GM21390 (cell line): ENCODE results near the gene MYOM1.
A peak's percentile ranks its signal among the peaks of the same experiment; 100 is the strongest.
"Not testable (repeated sequence)": the region's sequence is repeated elsewhere in the genome, so short reads cannot be mapped to it uniquely, and the experiment has no call there.

Source experiments
- ATAC-seq: cut with Tn5 transposase; IDR thresholded peaks from one replicate; pipeline ENCODE4 v1.9.1; 2021; ENCODE audit not compliant: unreplicated experiment

The MYOM1 gene

GRCh38 chr18:3061581-3062312 lies 158.0 kb downstream of the MYOM1 start:
- no peak for ATAC-seq

GRCh38 chr18:3060667-3061580 lies 158.8 kb downstream of the MYOM1 start:
- no peak for ATAC-seq

- no peak for ATAC-seq
Measured at GRCh38 chr18:3059272-3059671, 160.5 kb downstream of the MYOM1 start.

GRCh38 chr18:3058328-3059191 lies 161.2 kb downstream of the MYOM1 start:
- ATAC-seq = no peak

GRCh38 chr18:3057526-3057925 lies 162.2 kb downstream of the MYOM1 start:
- ATAC-seq = no peak

- no peak for ATAC-seq
Measured at GRCh38 chr18:3056311-3056710, 163.5 kb downstream of the MYOM1 start.

GRCh38 chr18:3055816-3056215 lies 164.0 kb downstream of the MYOM1 start:
- no peak for ATAC-seq

- no peak for ATAC-seq
Measured at GRCh38 chr18:3055186-3055728, 164.5 kb downstream of the MYOM1 start.

GRCh38 chr18:3054780-3055179 lies 165.0 kb downstream of the MYOM1 start:
- ATAC-seq = no peak

GRCh38 chr18:3054214-3054613 lies 165.6 kb downstream of the MYOM1 start:
- ATAC-seq = no peak

GRCh38 chr18:3053081-3053480 lies 166.7 kb downstream of the MYOM1 start:
- ATAC-seq = no peak

GRCh38 chr18:3052411-3052758 lies 167.4 kb downstream of the MYOM1 start:
- no peak for ATAC-seq

- no peak for ATAC-seq
Measured at GRCh38 chr18:3051718-3052410, 167.9 kb downstream of the MYOM1 start.

GRCh38 chr18:3049897-3050454 lies 169.8 kb downstream of the MYOM1 start:
- not testable (repeated sequence) for ATAC-seq

- no peak for ATAC-seq
Measured at GRCh38 chr18:3048820-3049349, 170.9 kb downstream of the MYOM1 start.

- no peak for ATAC-seq
Measured at GRCh38 chr18:3048121-3048520, 171.6 kb downstream of the MYOM1 start.

GRCh38 chr18:3046216-3046808 lies 173.5 kb downstream of the MYOM1 start:
- peak; percentile 64 for ATAC-seq

- ATAC-seq = no peak
Measured at GRCh38 chr18:3044931-3045698, 174.7 kb downstream of the MYOM1 start.

GRCh38 chr18:3042379-3042778 lies 177.4 kb downstream of the MYOM1 start:
- ATAC-seq = no peak
